GM18517 (cell line): ENCODE results near the gene PAXIP1.
"Not testable (repeated sequence)": the region's sequence is repeated elsewhere in the genome, so short reads cannot be mapped to it uniquely, and the experiment has no call there.

Source experiments
- ATAC-seq: cut with Tn5 transposase; IDR thresholded peaks from one replicate; pipeline ENCODE4 v1.9.1; 2021; ENCODE audit warnings: mild to moderate bottlenecking, moderate library complexity; ENCODE audit not compliant: unreplicated experiment

Gene PAXIP1

GRCh38 chr7:154946166-154946565, 56.8 kb downstream of the PAXIP1 start:
- ATAC-seq: no peak

- ATAC-seq: no peak
These were observed 59.0 kb downstream of the PAXIP1 start for GRCh38 chr7:154943906-154944305.

GRCh38 chr7:154942691-154943090, 60.2 kb downstream of the PAXIP1 start:
- no peak for ATAC-seq

GRCh38 chr7:154937837-154938236, 65.1 kb downstream of the PAXIP1 start:
- no peak for ATAC-seq

- ATAC-seq: not testable (repeated sequence)
These were observed 68.5 kb downstream of the PAXIP1 start for GRCh38 chr7:154934353-154934952.

GRCh38 chr7:154931906-154932305, 71.0 kb downstream of the PAXIP1 start:
- ATAC-seq: no peak

- ATAC-seq: no peak
These were observed 73.8 kb downstream of the PAXIP1 start for GRCh38 chr7:154929006-154929726.

GRCh38 chr7:154928136-154929005, 74.6 kb downstream of the PAXIP1 start:
- peak; percentile 92 for ATAC-seq

- peak; percentile 44 for ATAC-seq
These were observed 75.2 kb downstream of the PAXIP1 start for GRCh38 chr7:154927624-154928125.

GRCh38 chr7:154922472-154922871, 80.5 kb downstream of the PAXIP1 start:
- ATAC-seq: not testable (repeated sequence)

GRCh38 chr7:154919344-154920225, 83.3 kb downstream of the PAXIP1 start:
- ATAC-seq: no peak

- ATAC-seq: no peak
These were observed 84.2 kb downstream of the PAXIP1 start for GRCh38 chr7:154918741-154919140.

- no peak for ATAC-seq
These were observed 84.7 kb downstream of the PAXIP1 start for GRCh38 chr7:154918266-154918665.

GRCh38 chr7:154917808-154918160, 85.1 kb downstream of the PAXIP1 start:
- no peak for ATAC-seq

GRCh38 chr7:154916856-154917807, 85.8 kb downstream of the PAXIP1 start:
- no peak for ATAC-seq

GRCh38 chr7:154916381-154916780, 86.5 kb downstream of the PAXIP1 start:
- ATAC-seq: no peak

GRCh38 chr7:154915600-154915999, 87.3 kb downstream of the PAXIP1 start:
- no peak for ATAC-seq

GRCh38 chr7:154914996-154915380, 87.9 kb downstream of the PAXIP1 start:
- no peak for ATAC-seq

GRCh38 chr7:154914308-154914995, 88.5 kb downstream of the PAXIP1 start:
- no peak for ATAC-seq
